ENCODE results near the gene FBXL3. TPM values are rescaled to one million over a fixed set of nuclear protein-coding genes. Genes with fewer than 3 reads are reported as not detected.

FBXL3 gene
- total and polyA plus RNA-seq, 4 experiments from 2014 or later = 53.7 to 96.2 (median 80.7) TPM

- Histone ChIP-seq H3K9me3 (ENCODE audit: control insufficient read depth in 1 of 2, low read length in 2 of 2) (no peaks in the 10 kb centered on the region), H3K4me1 (ENCODE audit: insufficient read depth, low read length) (peaks cover 20% of the 10 kb centered on the region), H3K27me3 (ENCODE audit: insufficient read depth, low read length) (no peaks in the 10 kb centered on the region), H3K4me3 (ENCODE audit: low read length in 2 of 2) (no peak overlapping the region), H3K36me3 (ENCODE audit: insufficient read depth, low read length) (no peaks in the 10 kb centered on the region), H3K27ac (ENCODE audit: low read depth, low read length) (no peak overlapping the region)
- Mint-ChIP-seq H3K4me3 (peak overlapping the region in 1 of 8 donors; percentile 8), H3K9me3 (no peaks in the 10 kb centered on the region), H3K27ac (peak overlapping the region in 4 of 7 donors; percentile 12 to 47 (median 30)), H3K4me1 (peaks cover 11 to 15% (median 12%) of the 10 kb centered on the region in 4 donors), H3K36me3 (no peaks in the 10 kb centered on the region), H3K27me3 (peaks cover 25% of the 10 kb centered on the region in 2 donors)
- ChIA-PET CTCF (ENCODE audit: partially characterized antibody) (interaction anchor here (0.7 to 1.2 kb wide), 4 partner anchors 12 to 309 kb away, joined by 3 to 5 read pairs (median 4); partner anchors contain the start of gene CLN5), POLR2A (ENCODE audit: partially characterized antibody) (interaction anchor here (1.6 to 2.0 kb wide), 3 partner anchors 15 to 91 kb away, joined by 6 to 18 read pairs (median 6); partner anchors contain the start of genes CLN5, FBXL3 and KCTD12)
- intact Hi-C loops (cut with micrococcal nuclease) = no loop called here
- no peak for DNase-seq
These were observed 50.0 kb downstream of the FBXL3 start for GRCh38 chr13:76976929-76977328.

- Histone ChIP-seq H3K9me3 (ENCODE audit: control insufficient read depth in 1 of 2, low read length in 2 of 2) (no peaks in the 10 kb centered on the region), H3K4me1 (ENCODE audit: insufficient read depth, low read length) (peaks cover 20% of the 10 kb centered on the region), H3K36me3 (ENCODE audit: insufficient read depth, low read length) (no peaks in the 10 kb centered on the region), H3K27me3 (ENCODE audit: insufficient read depth, low read length) (no peaks in the 10 kb centered on the region), H3K4me3 (ENCODE audit: low read length in 2 of 2) (no peak overlapping the region), H3K27ac (ENCODE audit: low read depth, low read length) (no peak overlapping the region)
- Mint-ChIP-seq H3K27me3 (peaks cover 21% of the 10 kb centered on the region in 2 donors), H3K27ac (peak overlapping the region in 6 of 7 donors; percentile 19 to 93 (median 76)), H3K36me3 (no peaks in the 10 kb centered on the region), H3K4me3 (peak overlapping the region in 7 of 8 donors; percentile 8 to 74 (median 51)), H3K9me3 (no peaks in the 10 kb centered on the region), H3K4me1 (peaks cover 11 to 15% (median 12%) of the 10 kb centered on the region in 4 donors)
- CTCF ChIA-PET (ENCODE audit: partially characterized antibody) = interaction anchor here (0.7 to 1.2 kb wide), 4 partner anchors 13 to 308 kb away, joined by 3 to 5 read pairs (median 4); partner anchors contain the start of gene CLN5
- DNase-seq = peak; percentile 29 to 58 (median 42)
- intact Hi-C loops (cut with micrococcal nuclease) = no loop called here
- POLR2A ChIA-PET (ENCODE audit: partially characterized antibody) = interaction anchor here (1.6 to 2.0 kb wide), 3 partner anchors 16 to 91 kb away, joined by 6 to 18 read pairs (median 6); partner anchors contain the start of genes CLN5, FBXL3 and KCTD12
These were observed 50.5 kb downstream of the FBXL3 start for GRCh38 chr13:76976490-76976889.

- no peaks in the 10 kb centered on the region for H3K27me3 ChIP-seq (ENCODE audit: insufficient read depth, low read length)
- no peak overlapping the region for H3K27ac ChIP-seq (ENCODE audit: low read depth, low read length)
- Mint-ChIP-seq H3K36me3 (no peaks in the 10 kb centered on the region), H3K9me3 (no peaks in the 10 kb centered on the region), H3K27me3 (peaks cover 18% of the 10 kb centered on the region in 2 donors), H3K27ac (no peak overlapping the region), H3K4me1 (peaks cover 11 to 15% (median 12%) of the 10 kb centered on the region in 4 donors), H3K4me3 (no peak overlapping the region)
- H3K9me3 ChIP-seq (ENCODE audit: control insufficient read depth in 1 of 2, low read length in 2 of 2) = no peaks in the 10 kb centered on the region
- no peaks in the 10 kb centered on the region for H3K36me3 ChIP-seq (ENCODE audit: insufficient read depth, low read length)
- intact Hi-C loops (cut with micrococcal nuclease) = no loop called here
- no peak for DNase-seq
- H3K4me1 ChIP-seq (ENCODE audit: insufficient read depth, low read length) = peaks cover 20% of the 10 kb centered on the region
- H3K4me3 ChIP-seq (ENCODE audit: low read length in 2 of 2) = no peak overlapping the region
- ChIA-PET CTCF (ENCODE audit: partially characterized antibody) (interaction anchor here (1.1 kb wide), 1 partner anchor 308 kb away, joined by 4 read pairs; no protein-coding TSS in a partner anchor), POLR2A (ENCODE audit: partially characterized antibody) (interaction anchor here (2.0 kb wide), 2 partner anchors 16 to 51 kb away, joined by 6 to 18 read pairs; partner anchors contain the start of genes CLN5 and FBXL3)
These were observed 51.1 kb downstream of the FBXL3 start for GRCh38 chr13:76975863-76976262.

GRCh38 chr13:76974618-76974975, 52.4 kb downstream of the FBXL3 start:
- Histone ChIP-seq H3K27ac (ENCODE audit: low read depth, low read length) (no peak overlapping the region), H3K4me1 (ENCODE audit: insufficient read depth, low read length) (peaks cover 13% of the 10 kb centered on the region), H3K4me3 (ENCODE audit: low read length in 2 of 2) (no peak overlapping the region), H3K27me3 (ENCODE audit: insufficient read depth, low read length) (no peaks in the 10 kb centered on the region), H3K9me3 (ENCODE audit: control insufficient read depth in 1 of 2, low read length in 2 of 2) (no peaks in the 10 kb centered on the region), H3K36me3 (ENCODE audit: insufficient read depth, low read length) (no peaks in the 10 kb centered on the region)
- Mint-ChIP-seq H3K27ac (no peak overlapping the region), H3K4me1 (peaks cover 9 to 12% (median 11%) of the 10 kb centered on the region in 4 donors), H3K4me3 (no peak overlapping the region), H3K36me3 (no peaks in the 10 kb centered on the region), H3K27me3 (peaks cover 19 to 20% of the 10 kb centered on the region in 2 donors), H3K9me3 (no peaks in the 10 kb centered on the region)
- no peak for DNase-seq
- ChIA-PET POLR2A (ENCODE audit: partially characterized antibody) (interaction anchor here (1.2 kb wide), 1 partner anchor 89 kb away, joined by 3 read pairs; no protein-coding TSS in a partner anchor), CTCF (ENCODE audit: partially characterized antibody) (interaction anchor here (1.6 kb wide), 1 partner anchor 8 kb away, joined by 3 read pairs; no protein-coding TSS in a partner anchor)
- intact Hi-C loops (cut with micrococcal nuclease) = no loop called here

- H3K9me3 ChIP-seq (ENCODE audit: control insufficient read depth in 1 of 2, low read length in 2 of 2) = no peaks in the 10 kb centered on the region
- intact Hi-C loops (cut with micrococcal nuclease) = no loop called here
- POLR2A ChIA-PET (ENCODE audit: partially characterized antibody) = interaction anchor here (1.2 kb wide), 1 partner anchor 89 kb away, joined by 3 read pairs; no protein-coding TSS in a partner anchor
- no peak overlapping the region for H3K4me3 ChIP-seq (ENCODE audit: low read length in 2 of 2)
- Mint-ChIP-seq H3K9me3 (no peaks in the 10 kb centered on the region), H3K27ac (no peak overlapping the region), H3K27me3 (peaks cover 18 to 21% of the 10 kb centered on the region in 2 donors), H3K4me1 (peaks cover 9 to 12% (median 11%) of the 10 kb centered on the region in 4 donors), H3K36me3 (no peaks in the 10 kb centered on the region), H3K4me3 (no peak overlapping the region)
- H3K27me3 ChIP-seq (ENCODE audit: insufficient read depth, low read length) = no peaks in the 10 kb centered on the region
- DNase-seq = no peak
- peaks cover 13% of the 10 kb centered on the region for H3K4me1 ChIP-seq (ENCODE audit: insufficient read depth, low read length)
- CTCF ChIA-PET (ENCODE audit: partially characterized antibody) = interaction anchor here (1.6 kb wide), 1 partner anchor 9 kb away, joined by 3 read pairs; no protein-coding TSS in a partner anchor
- H3K36me3 ChIP-seq (ENCODE audit: insufficient read depth, low read length) = no peaks in the 10 kb centered on the region
- H3K27ac ChIP-seq (ENCODE audit: low read depth, low read length) = no peak overlapping the region
These were observed 52.9 kb downstream of the FBXL3 start for GRCh38 chr13:76973920-76974617.

- intact Hi-C loops (cut with micrococcal nuclease) = no loop called here
- peaks cover 10% of the 10 kb centered on the region for H3K4me1 ChIP-seq (ENCODE audit: insufficient read depth, low read length)
- Mint-ChIP-seq H3K4me3 (no peak overlapping the region), H3K27ac (no peak overlapping the region), H3K27me3 (peaks cover 18 to 25% of the 10 kb centered on the region in 2 donors), H3K4me1 (peaks cover 7 to 9% (median 9%) of the 10 kb centered on the region in 4 donors), H3K9me3 (peaks cover 0 to 2% (median 0%) of the 10 kb centered on the region in 8 donors), H3K36me3 (no peaks in the 10 kb centered on the region)
- H3K27ac ChIP-seq (ENCODE audit: low read depth, low read length) = no peak overlapping the region
- no peak overlapping the region for H3K4me3 ChIP-seq (ENCODE audit: low read length in 2 of 2)
- CTCF ChIA-PET (ENCODE audit: partially characterized antibody) = interaction anchor here (1.1 to 4.0 kb wide), 3 partner anchors 9 to 68 kb away, joined by 3 to 32 read pairs (median 3); no protein-coding TSS in a partner anchor
- H3K9me3 ChIP-seq (ENCODE audit: control insufficient read depth in 1 of 2, low read length in 2 of 2) = no peaks in the 10 kb centered on the region
- H3K27me3 ChIP-seq (ENCODE audit: insufficient read depth, low read length) = no peaks in the 10 kb centered on the region
- POLR2A ChIA-PET (ENCODE audit: partially characterized antibody) = no interaction called here
- no peak for DNase-seq
- H3K36me3 ChIP-seq (ENCODE audit: insufficient read depth, low read length) = no peaks in the 10 kb centered on the region
These were observed 54.8 kb downstream of the FBXL3 start for GRCh38 chr13:76971851-76972829.
